Liver (tissue), 9 donors: ENCODE results near the gene CPLANE1. TPM values are rescaled to one million over a fixed set of nuclear protein-coding genes. Genes with fewer than 3 reads are reported as not detected.

Experiments used
- DNase-seq: peaks from one replicate; pipeline ENCODE4 v3.0.0-alpha.2; 2017; ENCODE audit warnings: low spot score
- H3K27ac ChIP-seq, 2 donors: one replicate each; pipeline ENCODE4 v1.7.0; 2013; ENCODE audit warnings: inconsistent platforms in 2 of 2, low read length in 2 of 2, control low read depth in 1 of 2, low read depth in 1 of 2, mild to moderate bottlenecking in 1 of 2
- H3K27me3 ChIP-seq, 4 donors: one replicate each; pipeline versions ENCODE4 v1.6.1 to v1.7.0; 2013; ENCODE audit warnings: low read length in 3 of 4, inconsistent platforms in 1 of 4, mild to moderate bottlenecking in 1 of 4, moderate library complexity in 1 of 4; ENCODE audit not compliant: control insufficient read depth in 4 of 4, insufficient read depth in 4 of 4
- H3K36me3 ChIP-seq, 4 donors: one replicate each; pipeline versions ENCODE4 v1.6.1 to v1.7.0; 2013; ENCODE audit warnings: low read length in 3 of 4, mild to moderate bottlenecking in 3 of 4, low read depth in 1 of 4, moderate library complexity in 1 of 4; ENCODE audit not compliant: control insufficient read depth in 4 of 4, insufficient read depth in 3 of 4
- H3K4me1 ChIP-seq, 4 donors: one replicate each; pipeline versions ENCODE4 v1.6.1 to v1.7.0; 2013; ENCODE audit warnings: low read length in 3 of 4, mild to moderate bottlenecking in 3 of 4, moderate library complexity in 1 of 4; ENCODE audit not compliant: control insufficient read depth in 4 of 4, insufficient read depth in 4 of 4
- H3K4me3 ChIP-seq, 3 donors: one replicate each; pipeline versions ENCODE4 v1.6.1 to v1.7.0; 2013; ENCODE audit warnings: low read length in 3 of 3, control low read depth in 1 of 3, low read depth in 1 of 3, mild to moderate bottlenecking in 1 of 3
- H3K9ac ChIP-seq, 2 donors: one replicate each; pipeline ENCODE4 v1.7.0; 2013; ENCODE audit warnings: low read length in 2 of 2, mild to moderate bottlenecking in 2 of 2, moderate library complexity in 2 of 2, control low read depth in 1 of 2, low read depth in 1 of 2
- H3K9me3 ChIP-seq, 4 donors: one replicate each; pipeline versions ENCODE4 v1.6.1 to v1.7.0; 2013; ENCODE audit warnings: low read length in 3 of 4; ENCODE audit not compliant: control insufficient read depth in 4 of 4
- ATF3 ChIP-seq: IDR thresholded peaks from 2 replicates; pipeline ENCODE4 v1.6.1; 2016; ENCODE audit warnings: antibody characterized with exemption
- CTCF ChIP-seq: fragments of 150-350 bp; IDR thresholded peaks from 2 replicates; pipeline ENCODE4 v1.5.1; 2017; ENCODE audit warnings: improper control_type of control experiment, low read depth, low read length; ENCODE audit not compliant: missing input control
- EGR1 ChIP-seq, 2 donors: IDR thresholded peaks; 2 replicates each; pipeline ENCODE4 v1.6.1; 2016 to 2018; ENCODE audit warnings: antibody characterized with exemption in 2 of 2, low read depth in 2 of 2
- FOXA1 ChIP-seq: IDR thresholded peaks from 2 replicates; pipeline ENCODE4 v1.6.1; 2016; ENCODE audit warnings: antibody characterized with exemption
- FOXA2 ChIP-seq: IDR thresholded peaks from 2 replicates; pipeline ENCODE4 v1.6.1; 2016; ENCODE audit warnings: antibody characterized with exemption
- GABPA ChIP-seq, 2 donors: IDR thresholded peaks in 1 of 2; conservative IDR thresholded peaks in 1 of 2; 2 replicates each; pipeline ENCODE4 v1.6.1; 2016; ENCODE audit warnings: antibody characterized with exemption in 2 of 2, mild to moderate bottlenecking in 1 of 2, moderate library complexity in 1 of 2
- HNF4A ChIP-seq, 2 donors: conservative IDR thresholded peaks; 2 replicates each; pipeline ENCODE4 v1.6.1; 2016; ENCODE audit warnings: antibody characterized with exemption in 2 of 2, mild to moderate bottlenecking in 2 of 2
- HNF4G ChIP-seq: IDR thresholded peaks from 2 replicates; pipeline ENCODE4 v1.6.1; 2016; ENCODE audit warnings: antibody characterized with exemption
- JUND ChIP-seq, 2 donors: IDR thresholded peaks; 2 replicates each; pipeline ENCODE4 v1.6.1; 2016; ENCODE audit warnings: antibody characterized with exemption in 2 of 2
- MAX ChIP-seq: IDR thresholded peaks from 2 replicates; pipeline ENCODE4 v1.6.1; 2016; ENCODE audit warnings: antibody characterized with exemption
- NR2F2 ChIP-seq: IDR thresholded peaks from 2 replicates; pipeline ENCODE4 v1.6.1; 2016; ENCODE audit warnings: antibody characterized with exemption
- RAD21 ChIP-seq, 2 donors: IDR thresholded peaks; 2 replicates each; pipeline ENCODE4 v1.6.1; 2016; ENCODE audit warnings: antibody characterized with exemption in 2 of 2, mild to moderate bottlenecking in 2 of 2
- RXRA ChIP-seq, 2 donors: IDR thresholded peaks; 2 replicates each; pipeline ENCODE4 v1.6.1; 2017 to 2018; ENCODE audit warnings: antibody characterized with exemption in 2 of 2, mild to moderate bottlenecking in 1 of 2
- SP1 ChIP-seq: IDR thresholded peaks from 2 replicates; pipeline ENCODE4 v1.6.1; 2018; ENCODE audit warnings: antibody characterized with exemption, mild to moderate bottlenecking
- TAF1 ChIP-seq: conservative IDR thresholded peaks from 2 replicates; pipeline ENCODE4 v1.6.1; 2016; ENCODE audit warnings: antibody characterized with exemption, mild to moderate bottlenecking
- YY1 ChIP-seq: IDR thresholded peaks from 2 replicates; pipeline ENCODE4 v1.6.1; 2016; ENCODE audit warnings: antibody characterized with exemption, mild to moderate bottlenecking
- WGBS: extraction: QIAGEN DNeasy Blood & Tissue Kit; methylation state at CpG from one replicate; pipeline ENCODE4 v1.1.7; 2013; 5-methylcytosine and 5-hydroxymethylcytosine counted together
- polyA plus RNA-seq, 2 donors: library from polyadenylated mRNA; stranded (reverse) in 1 of 2; unstranded in 1 of 2; fragments of 200-250 nt in 1 of 2; fragments of >200 nt in 1 of 2; fragmentation: Nextera tagmentation in 1 of 2; extraction: Ambion mirVana in 1 of 2; gene quantifications; one replicate each; pipeline versions ENCODE4 v1.2.1 to v1.2.3, GENCODE V29; 2013 to 2015
- total RNA-seq, 2 donors: library from RNA; depleted of rRNA; stranded (reverse); fragments of >200 nt; gene quantifications; one replicate each; pipeline ENCODE4 v1.2.3, GENCODE V29; 2014
- TF ChIP-seq, protein P1 (sequence below): IDR thresholded peaks from 2 replicates; pipeline ENCODE4 v1.6.1; 2016; ENCODE audit warnings: antibody characterized with exemption
- donor health status: healthy.
- donor health status: healthy.
- donor health status: healthy.
- donor health status: healthy.
- donor health status: healthy.

The CPLANE1 gene
- total and polyA plus RNA-seq, 4 donors: 0.75 to 11.6 (median 3.8) TPM

DNA sequence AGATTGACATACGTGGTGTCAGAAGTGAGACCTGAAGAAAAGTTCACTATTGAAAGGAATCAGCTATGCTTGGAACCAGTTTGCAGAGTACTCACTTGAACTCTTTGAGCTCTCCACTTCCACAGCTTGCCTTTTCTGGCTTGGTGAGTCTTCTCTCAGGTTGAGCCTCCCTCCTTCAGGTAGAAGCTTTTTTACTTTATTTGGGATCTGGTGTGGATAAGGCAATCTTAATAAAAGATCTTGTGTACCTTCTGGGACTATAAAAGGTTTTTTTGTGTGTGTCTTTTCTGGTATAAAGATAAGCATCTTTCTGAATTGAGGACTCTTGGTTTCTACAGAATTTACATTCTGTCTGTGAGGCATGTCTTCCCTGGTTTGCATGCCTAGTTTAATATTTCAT, 5.4 kb upstream of the CPLANE1 start (continued):
- TF ChIP-seq CTCF: no peak
- TF ChIP-seq FOXA2: no peak
- no peak for TF ChIP-seq HNF4G

GRCh38 chr5:37251665-37252064, 2.5 kb upstream of the CPLANE1 start:
- Histone ChIP-seq H3K36me3 (no peaks in the 10 kb centered on the region), H3K27ac (no peak overlapping the region), H3K9ac (no peak overlapping the region), H3K4me1 (peaks cover 3 to 6% (median 4%) of the 10 kb centered on the region in 4 donors), H3K4me3 (no peak overlapping the region), H3K27me3 (no peaks in the 10 kb centered on the region), H3K9me3 (no peaks in the 10 kb centered on the region)
- TF ChIP-seq MAX (no peak), NR2F2 (no peak), JUND (IDR thresholded peaks at IDR 0.05) (no peak), HNF4A (conservative IDR thresholded peaks at IDR 0.05) (no peak), TAF1 (no peak), FOXA2 (no peak), CTCF (no peak), HNF4G (no peak), YY1 (no peak), RXRA (IDR thresholded peaks at IDR 0.05) (no peak), FOXA1 (no peak), GABPA (IDR thresholded peaks at IDR 0.05 in 1 of 2, conservative IDR thresholded peaks at IDR 0.05 in 1 of 2) (no peak), EGR1 (IDR thresholded peaks at IDR 0.05; ENCODE audit: low read depth in 2 of 2) (no peak), SP1 (no peak), ATF3 (no peak), RAD21 (IDR thresholded peaks at IDR 0.05) (no peak)
- TF ChIP-seq, protein P1, sequence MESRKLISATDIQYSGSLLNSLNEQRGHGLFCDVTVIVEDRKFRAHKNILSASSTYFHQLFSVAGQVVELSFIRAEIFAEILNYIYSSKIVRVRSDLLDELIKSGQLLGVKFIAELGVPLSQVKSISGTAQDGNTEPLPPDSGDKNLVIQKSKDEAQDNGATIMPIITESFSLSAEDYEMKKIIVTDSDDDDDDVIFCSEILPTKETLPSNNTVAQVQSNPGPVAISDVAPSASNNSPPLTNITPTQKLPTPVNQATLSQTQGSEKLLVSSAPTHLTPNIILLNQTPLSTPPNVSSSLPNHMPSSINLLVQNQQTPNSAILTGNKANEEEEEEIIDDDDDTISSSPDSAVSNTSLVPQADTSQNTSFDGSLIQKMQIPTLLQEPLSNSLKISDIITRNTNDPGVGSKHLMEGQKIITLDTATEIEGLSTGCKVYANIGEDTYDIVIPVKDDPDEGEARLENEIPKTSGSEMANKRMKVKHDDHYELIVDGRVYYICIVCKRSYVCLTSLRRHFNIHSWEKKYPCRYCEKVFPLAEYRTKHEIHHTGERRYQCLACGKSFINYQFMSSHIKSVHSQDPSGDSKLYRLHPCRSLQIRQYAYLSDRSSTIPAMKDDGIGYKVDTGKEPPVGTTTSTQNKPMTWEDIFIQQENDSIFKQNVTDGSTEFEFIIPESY: no peak
- no peak for DNase-seq

GRCh38 chr5:37249815-37250164, 614 bp upstream of the CPLANE1 start:
- no peak for DNase-seq
- WGBS: 81% methylated on average over 10 of the region's 10 CpGs
- TF ChIP-seq ATF3 (no peak), EGR1 (IDR thresholded peaks at IDR 0.05; ENCODE audit: low read depth in 2 of 2) (no peak), HNF4A (conservative IDR thresholded peaks at IDR 0.05) (no peak), FOXA1 (no peak), TAF1 (no peak), FOXA2 (no peak), RAD21 (IDR thresholded peaks at IDR 0.05) (no peak), JUND (IDR thresholded peaks at IDR 0.05) (no peak), SP1 (no peak), GABPA (IDR thresholded peaks at IDR 0.05 in 1 of 2, conservative IDR thresholded peaks at IDR 0.05 in 1 of 2) (no peak), RXRA (IDR thresholded peaks at IDR 0.05) (no peak), MAX (no peak), HNF4G (no peak), CTCF (no peak)
- TF ChIP-seq, protein P1: no peak

More at GRCh38 chr5:37249815-37250164, 614 bp upstream of the CPLANE1 start:
- no peaks in the 10 kb centered on the region for H3K36me3 ChIP-seq
- peak overlapping the region; percentile 71 to 89 (median 87) for H3K4me3 ChIP-seq
- peak overlapping the region in 1 of 2 donors; percentile 74 for H3K9ac ChIP-seq
- H3K4me1 ChIP-seq: peaks cover 3 to 6% (median 4%) of the 10 kb centered on the region in 4 donors
- H3K9me3 ChIP-seq: no peaks in the 10 kb centered on the region
- H3K27ac ChIP-seq: peak overlapping the region; percentile 70 to 88
- no peaks in the 10 kb centered on the region for H3K27me3 ChIP-seq
